ENCODE measurements around the gene FBXO42.

FBXO42 gene

GRCh38 chr1:16204634-16205333 is 147.5 kb downstream of the FBXO42 start:
- DNase-seq (ENCODE audit: low spot score), result no peak

DNA sequence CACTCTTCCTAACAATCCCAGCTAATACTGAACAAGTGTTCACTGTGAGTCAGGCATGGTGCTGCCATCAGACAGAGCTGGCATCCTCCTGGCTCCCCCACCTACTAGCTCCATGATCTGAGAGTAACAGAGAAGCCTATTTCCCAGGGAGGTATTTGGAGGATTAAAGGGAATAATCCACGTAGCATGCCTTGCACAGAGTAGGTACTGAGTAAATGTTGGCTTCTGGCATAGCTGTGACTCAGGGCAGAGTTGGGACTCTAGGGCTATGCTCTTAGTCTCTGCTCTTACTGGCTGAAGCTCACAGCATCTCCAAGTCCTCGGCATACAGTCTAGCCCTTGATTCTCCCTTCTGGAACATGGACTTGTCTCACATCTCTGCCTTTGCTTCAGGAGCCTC is 148.1 kb downstream of the FBXO42 start:
- no peak for DNase-seq (ENCODE audit: low spot score)

DNA sequence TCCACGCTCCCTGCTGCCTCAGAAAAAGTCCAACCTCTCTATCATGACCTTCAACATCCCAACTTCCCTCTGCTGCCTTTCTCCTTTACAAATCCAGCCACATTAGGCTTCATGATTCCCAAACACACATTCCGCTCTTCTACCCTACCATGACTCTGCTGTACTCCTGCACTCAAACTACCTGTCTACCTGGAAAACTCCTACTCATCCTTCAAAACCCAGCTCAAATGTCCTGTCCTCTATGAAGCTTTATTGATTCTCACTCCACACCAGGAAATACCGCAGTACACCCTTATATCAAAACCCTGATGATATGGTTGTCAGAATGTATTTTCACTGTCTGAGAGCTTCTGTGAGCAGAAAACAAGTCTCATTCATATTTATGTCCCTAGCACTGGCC is 148.7 kb downstream of the FBXO42 start:
- DNase-seq (ENCODE audit: low spot score), result no peak

- DNase-seq (ENCODE audit: low spot score), result no peak
Measured at GRCh38 chr1:16202281-16203210, 149.7 kb downstream of the FBXO42 start.

DNA sequence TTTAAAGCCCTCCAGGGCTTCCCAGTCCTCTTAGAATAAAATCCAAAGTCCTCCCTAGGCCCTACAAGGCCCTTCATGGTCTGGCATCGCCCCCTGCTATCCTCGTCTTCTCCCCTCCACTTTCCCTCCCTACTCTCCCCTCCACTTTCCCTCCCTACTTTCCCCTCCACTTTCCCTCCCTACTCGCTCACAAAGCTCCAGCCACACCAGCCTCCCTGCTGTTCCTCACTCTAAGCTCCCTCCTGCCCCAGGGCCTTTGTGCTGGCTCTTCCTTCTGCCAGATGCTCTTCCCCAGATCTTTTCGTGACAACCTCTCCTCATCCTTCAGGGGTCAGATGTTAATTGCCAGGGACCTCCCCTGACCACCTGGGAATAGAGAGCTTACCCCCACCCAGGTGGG is 152.6 kb downstream of the FBXO42 start:
- no peak for DNase-seq (ENCODE audit: low spot score)

DNA sequence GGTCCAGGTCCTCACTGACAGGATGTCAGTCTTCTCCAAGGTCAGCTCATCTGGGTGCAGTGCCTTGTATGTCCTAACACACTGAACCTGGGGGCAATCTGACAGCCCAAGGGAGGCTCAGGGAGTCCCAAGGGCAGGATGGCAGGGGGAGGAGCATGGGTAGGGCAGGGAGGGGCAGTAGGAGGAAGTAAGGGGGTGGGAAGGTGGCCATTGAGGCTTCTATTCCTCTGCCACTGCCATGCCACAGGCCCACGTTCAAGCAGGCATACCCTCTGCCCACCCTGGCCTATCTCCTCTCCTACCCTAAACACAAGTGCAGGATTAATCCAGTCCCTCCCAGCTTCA is 153.2 kb downstream of the FBXO42 start:
- no peak for DNase-seq (ENCODE audit: low spot score)

- DNase-seq (ENCODE audit: low spot score), result no peak
Measured at GRCh38 chr1:16198444-16199156, 153.7 kb downstream of the FBXO42 start.

- no peak for DNase-seq (ENCODE audit: low spot score)
Measured at GRCh38 chr1:16196874-16197273, 155.4 kb downstream of the FBXO42 start.
